ENCODE data around the gene HCAR3.

GRCh38 chr12:122730215-122731014, 13.8 kb upstream of the HCAR3 start, which contains the start of gene HCAR1:
- TF ChIP-seq, protein P1, sequence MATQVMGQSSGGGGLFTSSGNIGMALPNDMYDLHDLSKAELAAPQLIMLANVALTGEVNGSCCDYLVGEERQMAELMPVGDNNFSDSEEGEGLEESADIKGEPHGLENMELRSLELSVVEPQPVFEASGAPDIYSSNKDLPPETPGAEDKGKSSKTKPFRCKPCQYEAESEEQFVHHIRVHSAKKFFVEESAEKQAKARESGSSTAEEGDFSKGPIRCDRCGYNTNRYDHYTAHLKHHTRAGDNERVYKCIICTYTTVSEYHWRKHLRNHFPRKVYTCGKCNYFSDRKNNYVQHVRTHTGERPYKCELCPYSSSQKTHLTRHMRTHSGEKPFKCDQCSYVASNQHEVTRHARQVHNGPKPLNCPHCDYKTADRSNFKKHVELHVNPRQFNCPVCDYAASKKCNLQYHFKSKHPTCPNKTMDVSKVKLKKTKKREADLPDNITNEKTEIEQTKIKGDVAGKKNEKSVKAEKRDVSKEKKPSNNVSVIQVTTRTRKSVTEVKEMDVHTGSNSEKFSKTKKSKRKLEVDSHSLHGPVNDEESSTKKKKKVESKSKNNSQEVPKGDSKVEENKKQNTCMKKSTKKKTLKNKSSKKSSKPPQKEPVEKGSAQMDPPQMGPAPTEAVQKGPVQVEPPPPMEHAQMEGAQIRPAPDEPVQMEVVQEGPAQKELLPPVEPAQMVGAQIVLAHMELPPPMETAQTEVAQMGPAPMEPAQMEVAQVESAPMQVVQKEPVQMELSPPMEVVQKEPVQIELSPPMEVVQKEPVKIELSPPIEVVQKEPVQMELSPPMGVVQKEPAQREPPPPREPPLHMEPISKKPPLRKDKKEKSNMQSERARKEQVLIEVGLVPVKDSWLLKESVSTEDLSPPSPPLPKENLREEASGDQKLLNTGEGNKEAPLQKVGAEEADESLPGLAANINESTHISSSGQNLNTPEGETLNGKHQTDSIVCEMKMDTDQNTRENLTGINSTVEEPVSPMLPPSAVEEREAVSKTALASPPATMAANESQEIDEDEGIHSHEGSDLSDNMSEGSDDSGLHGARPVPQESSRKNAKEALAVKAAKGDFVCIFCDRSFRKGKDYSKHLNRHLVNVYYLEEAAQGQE (IDR thresholded peaks at IDR 0.05; ENCODE audit: borderline replicate concordance): no peak
- TF ChIP-seq CTCF (IDR thresholded peaks at IDR 0.05; ENCODE audit: poor library complexity, severe bottlenecking): no peak
- TF ChIP-seq EP300 (conservative IDR thresholded peaks at IDR 0.05; ENCODE audit: poor library complexity, severe bottlenecking): no peak
- TF ChIP-seq POLR2AphosphoS5 (IDR thresholded peaks at IDR 0.05): no peak
- TF ChIP-seq TAF1 (IDR thresholded peaks at IDR 0.05; ENCODE audit: low read depth): no peak
- no peak for TF ChIP-seq EZH2 (IDR thresholded peaks at IDR 0.05; ENCODE audit: borderline replicate concordance, insufficient read depth, low read length, poor library complexity, severe bottlenecking)
